MCF 10A (cell line): ENCODE data around the gene ZBED5. TPM values are rescaled to one million over a fixed set of nuclear protein-coding genes. Genes with fewer than 3 reads are reported as not detected.

Experiments
- BruUV-seq: library from RNA; stranded (reverse); fragments of 400-500 nt; replicated peaks from 2 replicates; lab custom pipeline; 2021; lab: Mats Ljungman, UMichigan
- CTCF ChIA-PET: fragments of 300-600 bp; sonication (Branson Sonifier 250); formaldehyde crosslinking; extraction: SDS; loops from one replicate; lab custom pipeline; 2021; ENCODE audit warnings: antibody characterized with exemption, inconsistent platforms; lab: Yijun Ruan, JAX
- POLR2A ChIA-PET: fragments of 300-600, 350-650 bp; sonication (Branson Sonifier 250); formaldehyde crosslinking; extraction: SDS; loops from one replicate; lab custom pipeline; 2020; ENCODE audit warnings: antibody characterized with exemption, inconsistent platforms; lab: Yijun Ruan, JAX
- DNase-seq: peaks from one replicate; pipeline ENCODE4 v3.0.0-alpha.2; 2018; ENCODE audit not compliant: unreplicated experiment
- H3K27ac Mint-ChIP-seq: one replicate; pipeline ENCODE4 v1.8.0; 2022; ENCODE audit warnings: mild to moderate bottlenecking, low read depth, mixed read lengths; ENCODE audit not compliant: unreplicated experiment
- H3K27me3 Mint-ChIP-seq: one replicate; pipeline ENCODE4 v1.8.0; 2022; ENCODE audit warnings: mixed read lengths; ENCODE audit not compliant: insufficient read depth, unreplicated experiment
- H3K36me3 Mint-ChIP-seq: one replicate; pipeline ENCODE4 v1.8.0; 2022; ENCODE audit warnings: mild to moderate bottlenecking, moderate library complexity, mixed read lengths; ENCODE audit not compliant: insufficient read depth, unreplicated experiment
- H3K4me1 Mint-ChIP-seq: one replicate; pipeline ENCODE4 v1.8.0; 2022; ENCODE audit warnings: mixed read lengths; ENCODE audit not compliant: insufficient read depth, unreplicated experiment
- H3K4me3 Mint-ChIP-seq: one replicate; pipeline ENCODE4 v1.8.0; 2022; ENCODE audit warnings: mild to moderate bottlenecking, moderate library complexity, mixed read lengths; ENCODE audit not compliant: unreplicated experiment
- H3K9me3 Mint-ChIP-seq: one replicate; pipeline ENCODE4 v1.8.0; 2022; ENCODE audit warnings: mixed read lengths; ENCODE audit not compliant: unreplicated experiment
- CTCF ChIP-seq: fragments of 200-600 bp; IDR thresholded peaks from one replicate; pipeline ENCODE4 v1.8.0; 2022; ENCODE audit warnings: antibody characterized with exemption, mild to moderate bottlenecking; ENCODE audit not compliant: unreplicated experiment
- intact Hi-C: fragments of 100-400 bp; cut with micrococcal nuclease; formaldehyde crosslinking; loops from 2 replicates; pipeline ENCODE4 v1.14.1; 2022
- total RNA-seq: library from RNA; stranded (reverse); gene quantifications from 2 replicates; pipeline ENCODE4 v1.2.3, GENCODE V29; 2022

The ZBED5 gene
- total RNA-seq, 1 experiment from 2014 or later = 38.9 TPM

- H3K27me3 Mint-ChIP-seq = no peaks in the 10 kb centered on the region
- intact Hi-C loops = no loop called here
- H3K4me3 Mint-ChIP-seq = peak overlapping the region; percentile 18
- DNase-seq = no peak
- ChIA-PET POLR2A (interaction anchor here (0.6 to 12.8 kb wide), 13 partner anchors 9 to 1372 kb away, joined by 3 to 326 read pairs (median 24); partner anchors contain the start of genes EIF4G2 and ZBED5), CTCF (interaction anchor here (0.6 to 1.2 kb wide), 6 partner anchors 19 to 945 kb away, joined by 3 to 6 read pairs (median 4); no protein-coding TSS in a partner anchor)
- H3K4me1 Mint-ChIP-seq = peaks cover 69% of the 10 kb centered on the region
- peaks cover 7% of the 10 kb centered on the region for H3K36me3 Mint-ChIP-seq
- peak overlapping the region; percentile 98 for H3K27ac Mint-ChIP-seq
- TF ChIP-seq CTCF = no peak
- no peaks in the 10 kb centered on the region for H3K9me3 Mint-ChIP-seq
- BruUV-seq = no TSS peak
Observed at GRCh38 chr11:10898003-10898762, 40.3 kb upstream of the ZBED5 start.

- TF ChIP-seq CTCF = no peak
- Mint-ChIP-seq H3K36me3 (peaks cover 7% of the 10 kb centered on the region), H3K4me3 (no peak overlapping the region), H3K27me3 (no peaks in the 10 kb centered on the region), H3K27ac (peak overlapping the region; percentile 98), H3K4me1 (peaks cover 65% of the 10 kb centered on the region), H3K9me3 (no peaks in the 10 kb centered on the region)
- intact Hi-C loops = no loop called here
- POLR2A ChIA-PET = interaction anchor here (1.1 to 12.8 kb wide), 4 partner anchors 34 to 88 kb away, joined by 3 to 326 read pairs (median 86); partner anchors contain the start of genes EIF4G2 and ZBED5
- no peak for DNase-seq
- no TSS peak for BruUV-seq
- CTCF ChIA-PET = no interaction called here
Observed at GRCh38 chr11:10897150-10897549, 39.3 kb upstream of the ZBED5 start.

- Mint-ChIP-seq H3K9me3 (no peaks in the 10 kb centered on the region), H3K27ac (no peak overlapping the region), H3K36me3 (peaks cover 7% of the 10 kb centered on the region), H3K4me3 (no peak overlapping the region), H3K27me3 (no peaks in the 10 kb centered on the region), H3K4me1 (peaks cover 58% of the 10 kb centered on the region)
- ChIA-PET CTCF (interaction anchor here (0.6 to 0.9 kb wide), 2 partner anchors 17 to 86 kb away, joined by 3 to 5 read pairs; no protein-coding TSS in a partner anchor), POLR2A (interaction anchor here (12.8 kb wide), 1 partner anchor 39 kb away, joined by 326 read pairs; the partner anchor contains the start of gene ZBED5)
- TF ChIP-seq CTCF = no peak
- intact Hi-C loops = no loop called here
- DNase-seq = no peak
- BruUV-seq = no TSS peak
Observed at GRCh38 chr11:10896493-10896892, 38.6 kb upstream of the ZBED5 start.

GRCh38 chr11:10895285-10895684 is 37.4 kb upstream of the ZBED5 start:
- DNase-seq = no peak
- no peak for TF ChIP-seq CTCF
- Mint-ChIP-seq H3K27ac (peak overlapping the region; percentile 46), H3K4me1 (peaks cover 46% of the 10 kb centered on the region), H3K36me3 (peaks cover 7% of the 10 kb centered on the region), H3K9me3 (no peaks in the 10 kb centered on the region), H3K4me3 (no peak overlapping the region), H3K27me3 (no peaks in the 10 kb centered on the region)
- POLR2A ChIA-PET = interaction anchor here (0.9 to 12.8 kb wide), 3 partner anchors 14 to 87 kb away, joined by 3 to 326 read pairs (median 3); partner anchors contain the start of genes EIF4G2 and ZBED5
- CTCF ChIA-PET = interaction anchor here (0.7 to 2.4 kb wide), 3 partner anchors 12 to 36 kb away, joined by 3 to 10 read pairs (median 4); no protein-coding TSS in a partner anchor
- intact Hi-C loops = no loop called here
- no TSS peak for BruUV-seq
